H1 (cell line): ENCODE data around the gene KIF2B. TPM values are rescaled to one million over a fixed set of nuclear protein-coding genes. Genes with fewer than 3 reads are reported as not detected.

Experiments used
- CTCF ChIA-PET: fragments of 300-600 bp; sonication (Branson Sonifier 250); formaldehyde crosslinking; loops from one replicate; lab custom pipeline; 2021; ENCODE audit not compliant: partially characterized antibody; lab: Charles Lee
- POLR2A ChIA-PET: fragments of 300-600 bp; sonication (Branson Sonifier 250); formaldehyde crosslinking; loops from one replicate; lab custom pipeline; 2021; ENCODE audit warnings: inconsistent platforms; ENCODE audit not compliant: partially characterized antibody; lab: Charles Lee
- DNase-seq, 2 experiments: peaks; one replicate each; pipeline versions ENCODE4 v3.0.0 to v3.0.0-alpha.2; 2010 to 2022; ENCODE audit warnings: low spot score in 2 of 2, low read depth in 1 of 2, mixed read lengths in 1 of 2
- FAIRE-seq: peaks from 2 replicates; lab custom pipeline; 2011; peaks lifted over from hg19 to GRCh38; lab: Jason Lieb, UNC
- H2AFZ ChIP-seq: 2 replicates; pipeline ENCODE4 v1.8.1; 2012; ENCODE audit warnings: low read length, inconsistent platforms
- H2AK5ac ChIP-seq: 2 replicates; pipeline ENCODE4 v1.6.1; 2013; ENCODE audit warnings: low read depth, low read length
- H2BK120ac ChIP-seq: replicated peaks from 2 replicates; pipeline ENCODE3; 2013; ENCODE audit warnings: low read depth, low read length, inconsistent platforms
- H2BK12ac ChIP-seq: 2 replicates; pipeline ENCODE4 v1.6.1; 2013; ENCODE audit warnings: low read depth, low read length
- H2BK15ac ChIP-seq: 2 replicates; pipeline ENCODE4 v1.6.1; 2013; ENCODE audit warnings: low read length
- H2BK20ac ChIP-seq: 2 replicates; pipeline ENCODE4 v1.6.1; 2013; ENCODE audit warnings: low read length
- H2BK5ac ChIP-seq: 2 replicates; pipeline ENCODE4 v1.6.1; 2013; ENCODE audit warnings: low read depth, low read length
- H3K14ac ChIP-seq: 2 replicates; pipeline ENCODE4 v1.6.1; 2013; ENCODE audit warnings: inconsistent platforms; ENCODE audit not compliant: insufficient read length
- H3K18ac ChIP-seq: 2 replicates; pipeline ENCODE4 v1.6.1; 2013; ENCODE audit warnings: low read length; ENCODE audit errors: extremely low read depth
- H3K23ac ChIP-seq: 2 replicates; pipeline ENCODE4 v1.6.1; 2013; ENCODE audit warnings: inconsistent platforms; ENCODE audit not compliant: insufficient read length
- H3K23me2 ChIP-seq: 2 replicates; pipeline ENCODE4 v1.6.1; 2013; ENCODE audit warnings: low read depth, low read length
- H3K27ac ChIP-seq: 2 replicates; pipeline ENCODE4 v1.6.1; 2011; ENCODE audit warnings: low read depth, low read length, inconsistent platforms
- H3K27me3 ChIP-seq, 4 experiments: replicated peaks in 1 of 4; 1 replicate in 1 of 4; 2 replicates in 3 of 4; pipeline versions ENCODE4 v1.6.1 to v1.8.1; 2011 to 2013; ENCODE audit warnings: low read length in 3 of 4, mild to moderate bottlenecking in 3 of 4, inconsistent platforms in 2 of 4, mixed read lengths in 2 of 4, moderate library complexity in 1 of 4; ENCODE audit not compliant: control insufficient read depth in 3 of 4, insufficient read depth in 3 of 4; ENCODE audit errors: extremely low read depth in 1 of 4
- H3K36me3 ChIP-seq, 4 experiments: 2 replicates each; pipeline versions ENCODE4 v1.6.1 to v1.8.1; 2011 to 2013; ENCODE audit warnings: mild to moderate bottlenecking in 4 of 4, low read length in 3 of 4, moderate library complexity in 2 of 4, control low read depth in 1 of 4, inconsistent platforms in 1 of 4; ENCODE audit not compliant: insufficient read depth in 4 of 4, control insufficient read depth in 2 of 4
- H3K4ac ChIP-seq: replicated peaks from 2 replicates; pipeline ENCODE3; 2013; ENCODE audit warnings: low read length, low read depth, mixed read lengths, inconsistent platforms; ENCODE audit not compliant: insufficient read length
- H3K4me1 ChIP-seq, 4 experiments: replicated peaks in 1 of 4; 1 replicate in 1 of 4; 2 replicates in 3 of 4; pipeline versions ENCODE4 v1.6.1 to v1.8.1; 2011 to 2013; ENCODE audit warnings: low read length in 3 of 4, inconsistent platforms in 2 of 4, mixed read lengths in 1 of 4; ENCODE audit not compliant: insufficient read depth in 4 of 4, control insufficient read depth in 3 of 4
- H3K4me2 ChIP-seq, 2 experiments: 2 replicates each; pipeline versions ENCODE4 v1.6.1 to v1.8.1; 2011 to 2013; ENCODE audit warnings: low read depth in 2 of 2, low read length in 2 of 2, control low read depth in 1 of 2, inconsistent platforms in 1 of 2, mild to moderate bottlenecking in 1 of 2; ENCODE audit not compliant: insufficient read depth in 1 of 2
- H3K4me3 ChIP-seq, 4 experiments: fragments of 200-600, 300-600 bp in 1 of 4; sonication (generic), shearing (Covaris generic), sonication (Bioruptor Twin) in 1 of 4; 2 replicates each; pipeline versions ENCODE4 v1.5.1 to v1.8.1; 2011 to 2016; ENCODE audit warnings: low read length in 4 of 4, low read depth in 3 of 4, control low read depth in 2 of 4, inconsistent platforms in 2 of 4, mild to moderate bottlenecking in 2 of 4, mixed read lengths in 1 of 4, moderate library complexity in 1 of 4; ENCODE audit not compliant: insufficient read depth in 2 of 4; ENCODE audit errors: extremely low read depth in 1 of 4
- H3K56ac ChIP-seq: replicated peaks from 2 replicates; pipeline ENCODE3; 2013; ENCODE audit warnings: low read depth, mild to moderate bottlenecking, mixed read lengths, low read length, inconsistent platforms; ENCODE audit not compliant: insufficient read length
- H3K79me1 ChIP-seq: 2 replicates; pipeline ENCODE4 v1.6.1; 2013; ENCODE audit warnings: low read depth, low read length, control low read depth
- H3K79me2 ChIP-seq, 2 experiments: 2 replicates each; pipeline versions ENCODE4 v1.6.1 to v1.8.1; 2012 to 2013; ENCODE audit warnings: low read length in 2 of 2, mild to moderate bottlenecking in 2 of 2, inconsistent platforms in 1 of 2; ENCODE audit not compliant: insufficient read depth in 2 of 2, control insufficient read depth in 1 of 2
- H3K9ac ChIP-seq, 4 experiments: replicated peaks in 1 of 4; 1 replicate in 1 of 4; 2 replicates in 3 of 4; pipeline versions ENCODE4 v1.6.1 to v1.8.1; 2011 to 2013; ENCODE audit warnings: low read depth in 3 of 4, low read length in 3 of 4, control low read depth in 2 of 4, mild to moderate bottlenecking in 2 of 4, moderate library complexity in 2 of 4, inconsistent platforms in 1 of 4; ENCODE audit errors: extremely low read depth in 1 of 4
- H3K9me3 ChIP-seq, 2 experiments: 2 replicates each; pipeline versions ENCODE4 v1.6.1 to v1.8.1; 2012 to 2013; ENCODE audit warnings: mild to moderate bottlenecking in 2 of 2, moderate library complexity in 2 of 2, control low read depth in 1 of 2, inconsistent platforms in 1 of 2, low read depth in 1 of 2, low read length in 1 of 2, mixed read lengths in 1 of 2; ENCODE audit not compliant: insufficient read depth in 2 of 2
- H4K20me1 ChIP-seq, 2 experiments: replicated peaks in 1 of 2; 2 replicates each; pipeline versions ENCODE3 to v1.8.1; 2011 to 2013; ENCODE audit warnings: inconsistent platforms in 2 of 2, low read length in 2 of 2, mild to moderate bottlenecking in 1 of 2; ENCODE audit not compliant: insufficient read depth in 2 of 2, control insufficient read depth in 1 of 2
- H4K5ac ChIP-seq: 2 replicates; pipeline ENCODE4 v1.6.1; 2013; ENCODE audit warnings: low read length, low read depth, mixed read lengths, inconsistent platforms; ENCODE audit not compliant: insufficient read length
- H4K8ac ChIP-seq: 2 replicates; pipeline ENCODE4 v1.8.0; 2013; ENCODE audit warnings: mild to moderate bottlenecking, moderate library complexity, low read length, inconsistent platforms; ENCODE audit not compliant: insufficient read depth; ENCODE audit errors: extremely low read depth
- H4K91ac ChIP-seq: replicated peaks from 2 replicates; pipeline ENCODE3; 2013; ENCODE audit warnings: low read length, mixed read lengths, inconsistent platforms; ENCODE audit not compliant: insufficient read length
- ATF3 ChIP-seq: IDR thresholded peaks from 2 replicates; pipeline ENCODE4 v1.6.1; 2011; ENCODE audit warnings: low read depth, mild to moderate bottlenecking, low read length; ENCODE audit not compliant: insufficient read depth
- BACH1 ChIP-seq: IDR thresholded peaks from 2 replicates; pipeline ENCODE4 v1.6.1; 2012; ENCODE audit warnings: low read length, improper control_type of control experiment
- CTBP2 ChIP-seq: IDR thresholded peaks from 2 replicates; pipeline ENCODE4 v1.7.0; 2011; ENCODE audit warnings: borderline replicate concordance, mild to moderate bottlenecking, moderate library complexity, mixed read lengths, low read length; ENCODE audit not compliant: insufficient read depth, insufficient read length
- GABPA ChIP-seq: IDR thresholded peaks from 2 replicates; pipeline ENCODE4 v1.6.1; 2011; ENCODE audit warnings: mild to moderate bottlenecking, low read length, moderate library complexity, borderline replicate concordance; ENCODE audit not compliant: insufficient read depth
- JUN ChIP-seq: IDR thresholded peaks from 2 replicates; pipeline ENCODE4 v1.6.1; 2011; ENCODE audit warnings: low read depth, mild to moderate bottlenecking, improper control_type of control experiment, low read length
- POU5F1 ChIP-seq: IDR thresholded peaks from 2 replicates; pipeline ENCODE4 v1.6.1; 2011; ENCODE audit warnings: low read depth, mild to moderate bottlenecking, low read length, moderate library complexity
- RAD21 ChIP-seq, 2 experiments: IDR thresholded peaks in 1 of 2; conservative IDR thresholded peaks in 1 of 2; 2 replicates each; pipeline ENCODE4 v1.6.1; 2011; ENCODE audit warnings: low read depth in 2 of 2, low read length in 2 of 2, improper control_type of control experiment in 1 of 2, inconsistent platforms in 1 of 2, mild to moderate bottlenecking in 1 of 2, moderate library complexity in 1 of 2
- RFX5 ChIP-seq: IDR thresholded peaks from 2 replicates; pipeline ENCODE4 v1.6.1; 2011; ENCODE audit warnings: low read depth, low read length, improper control_type of control experiment, borderline replicate concordance
- RXRA ChIP-seq: IDR thresholded peaks from 2 replicates; pipeline ENCODE4 v1.6.1; 2011; ENCODE audit warnings: low read depth, mild to moderate bottlenecking, low read length, moderate library complexity; ENCODE audit not compliant: insufficient read depth
- SIX5 ChIP-seq: IDR thresholded peaks from 2 replicates; pipeline ENCODE4 v1.6.1; 2011; ENCODE audit warnings: mild to moderate bottlenecking, low read depth, low read length
- TCF12 ChIP-seq: IDR thresholded peaks from 2 replicates; pipeline ENCODE4 v1.6.1; 2011; ENCODE audit warnings: low read depth, mild to moderate bottlenecking, low read length
- ZNF274 ChIP-seq: IDR thresholded peaks from 2 replicates; pipeline ENCODE4 v1.7.0; 2012; ENCODE audit warnings: low read length, borderline replicate concordance; ENCODE audit errors: extremely low read depth
- WGBS, 2 experiments: shearing (Covaris generic) in 1 of 2; methylation state at CpG; one replicate each; pipeline versions ENCODE4 v1.1.6 to v1.1.7; 2013 to 2015; ENCODE audit warnings: low lambda C conversion rate in 2 of 2, mixed read lengths in 2 of 2, inconsistent platforms in 1 of 2, low coverage in 1 of 2, missing lambda C conversion rate in 1 of 2; ENCODE audit not compliant: insufficient replicate concordance in 2 of 2, insufficient coverage in 1 of 2, insufficient read length in 1 of 2; ENCODE audit errors: extremely low coverage in 1 of 2, missing lambda C conversion rate in 1 of 2; 5-methylcytosine and 5-hydroxymethylcytosine counted together
- polyA plus RNA-seq, 7 experiments: library from polyadenylated mRNA; depleted of rRNA in 3 of 7; stranded (reverse) in 5 of 7; unstranded in 2 of 7; fragments of >200 nt in 5 of 7; fragments of 200-250 nt in 2 of 7; gene quantifications; 1 replicate in 5 of 7; 2 replicates in 1 of 7; 4 replicates in 1 of 7; pipeline versions ENCODE4 v1.2.1 to v1.2.3, GENCODE V29; 2011 to 2013; ENCODE audit warnings: missing spikeins in 2 of 7, mixed read lengths in 2 of 7
- total RNA-seq: library from RNA; stranded (reverse); fragmentation: NEBNext Ultra II Directional; extraction: Animal tissue kit (Norgen Biotek cat#: 25700); gene quantifications from 2 replicates; pipeline ENCODE4 v1.2.1, GENCODE V29; 2021
- TF ChIP-seq, protein P1 (sequence below): IDR thresholded peaks from 2 replicates; pipeline ENCODE4 v1.6.1; 2012; ENCODE audit warnings: inconsistent platforms

The KIF2B gene
- total and polyA plus RNA-seq, 2 of the 8 experiments (the other 6 are each of a cell fraction or from before 2014, with no cell fraction given): not detected

GRCh38 chr17:53796642-53797041 is 26.1 kb upstream of the KIF2B start:
- Histone ChIP-seq H2BK12ac (no peak overlapping the region), H3K4me2 (no peak overlapping the region), H3K4me3 (no peak overlapping the region), H2AK5ac (no peak overlapping the region), H4K91ac (no peak overlapping the region), H3K23ac (no peak overlapping the region), H3K4ac (no peak overlapping the region), H3K18ac (no peak overlapping the region), H4K8ac (no peak overlapping the region), H4K5ac (no peak overlapping the region), H3K9me3 (no peaks in the 10 kb centered on the region), H4K20me1 (no peaks in the 10 kb centered on the region), H3K9ac (no peak overlapping the region), H2BK15ac (no peak overlapping the region), H3K56ac (no peak overlapping the region), H2BK120ac (no peak overlapping the region), H3K23me2 (no peaks in the 10 kb centered on the region), H3K4me1 (no peaks in the 10 kb centered on the region), H3K36me3 (no peaks in the 10 kb centered on the region), H2BK5ac (no peak overlapping the region), H3K79me2 (no peaks in the 10 kb centered on the region), H3K14ac (no peak overlapping the region), H2BK20ac (no peak overlapping the region), H3K79me1 (no peaks in the 10 kb centered on the region), H2AFZ (no peak overlapping the region), H3K27me3 (no peaks in the 10 kb centered on the region), H3K27ac (no peak overlapping the region)
- FAIRE-seq (no peak), DNase-seq (no peak)
- ChIA-PET POLR2A (no interaction called here), CTCF (no interaction called here)
- WGBS, 2 experiments: 83% methylated on average over 1 of the region's 1 CpG; no CpG with 5 or more reads in 1 of the 2 experiments
- TF ChIP-seq JUN: no peak
- no peak for TF ChIP-seq BACH1
- no peak for TF ChIP-seq RFX5
- TF ChIP-seq GABPA: no peak
- TF ChIP-seq CTBP2: no peak
- no peak for TF ChIP-seq TCF12
- no peak for TF ChIP-seq POU5F1
- no peak for TF ChIP-seq SIX5
- no peak for TF ChIP-seq RXRA
- no peak for TF ChIP-seq RAD21 (IDR thresholded peaks at IDR 0.05 in 1 of 2, conservative IDR thresholded peaks at IDR 0.05 in 1 of 2; ENCODE audit: low read depth in 2 of 2, low read length in 2 of 2)
- no peak for TF ChIP-seq ATF3
- TF ChIP-seq, protein P1, sequence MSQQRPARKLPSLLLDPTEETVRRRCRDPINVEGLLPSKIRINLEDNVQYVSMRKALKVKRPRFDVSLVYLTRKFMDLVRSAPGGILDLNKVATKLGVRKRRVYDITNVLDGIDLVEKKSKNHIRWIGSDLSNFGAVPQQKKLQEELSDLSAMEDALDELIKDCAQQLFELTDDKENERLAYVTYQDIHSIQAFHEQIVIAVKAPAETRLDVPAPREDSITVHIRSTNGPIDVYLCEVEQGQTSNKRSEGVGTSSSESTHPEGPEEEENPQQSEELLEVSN: no peak
- TF ChIP-seq ZNF274: no peak
